ENCODE measurements around the gene ATP4A.

ATP4A gene

GRCh38 chr19:35565016-35565856, 1.8 kb upstream of the ATP4A start:
- DNase-seq (ENCODE audit: low read depth, low spot score), result no peak

GRCh38 chr19:35562776-35563175, 682 bp downstream of the ATP4A start:
- no peak for DNase-seq (ENCODE audit: low read depth, low spot score)

- DNase-seq (ENCODE audit: low read depth, low spot score), result no peak
These were observed 1.1 kb downstream of the ATP4A start for GRCh38 chr19:35562336-35562735.

- DNase-seq (ENCODE audit: low read depth, low spot score), result no peak
These were observed 2.0 kb downstream of the ATP4A start for GRCh38 chr19:35561436-35561835.

- no peak for DNase-seq (ENCODE audit: low read depth, low spot score)
These were observed 2.8 kb downstream of the ATP4A start for GRCh38 chr19:35560677-35561076.

- no peak for DNase-seq (ENCODE audit: low read depth, low spot score)
These were observed 3.2 kb downstream of the ATP4A start for GRCh38 chr19:35560271-35560670.

- DNase-seq (ENCODE audit: low read depth, low spot score), result no peak
These were observed 3.7 kb downstream of the ATP4A start for GRCh38 chr19:35559781-35560180.

- DNase-seq (ENCODE audit: low read depth, low spot score), result no peak
These were observed 4.2 kb downstream of the ATP4A start for GRCh38 chr19:35559281-35559659.

GRCh38 chr19:35558400-35559280, 4.8 kb downstream of the ATP4A start:
- DNase-seq (ENCODE audit: low read depth, low spot score), result no peak

- no peak for DNase-seq (ENCODE audit: low read depth, low spot score)
These were observed 5.7 kb downstream of the ATP4A start for GRCh38 chr19:35557539-35558399.

GRCh38 chr19:35556846-35557538, 6.5 kb downstream of the ATP4A start:
- DNase-seq (ENCODE audit: low read depth, low spot score), result no peak

GRCh38 chr19:35556025-35556590, 7.3 kb downstream of the ATP4A start:
- no peak for DNase-seq (ENCODE audit: low read depth, low spot score)

GRCh38 chr19:35555301-35556005, 8.0 kb downstream of the ATP4A start:
- DNase-seq (ENCODE audit: low read depth, low spot score), result no peak

GRCh38 chr19:35554076-35554475, 9.4 kb downstream of the ATP4A start:
- DNase-seq (ENCODE audit: low read depth, low spot score), result no peak

- DNase-seq (ENCODE audit: low read depth, low spot score), result no peak
These were observed 10.0 kb downstream of the ATP4A start for GRCh38 chr19:35553385-35554000.

GRCh38 chr19:35552534-35553384, 10.7 kb downstream of the ATP4A start:
- no peak for DNase-seq (ENCODE audit: low read depth, low spot score)

- DNase-seq (ENCODE audit: low read depth, low spot score), result no peak
These were observed 12.2 kb downstream of the ATP4A start for GRCh38 chr19:35551091-35551810.

- DNase-seq (ENCODE audit: low read depth, low spot score), result no peak
These were observed 13.5 kb downstream of the ATP4A start for GRCh38 chr19:35549879-35550523.
